DOHH2 (cell line): ENCODE measurements around the gene RPUSD1.

Experiments
- H3F3A ChIP-seq: fragments of 200-600 bp; sonication (generic), shearing (Covaris generic); 2 replicates; pipeline ENCODE4 v1.6.0; 2016; ENCODE audit warnings: antibody characterized with exemption, mild to moderate bottlenecking; ENCODE audit not compliant: control insufficient read depth, insufficient read depth
- H3K27ac ChIP-seq: fragments of 200-600 bp; sonication (generic); 2 replicates; pipeline ENCODE4 v1.5.1; 2014; ENCODE audit warnings: low read depth, mild to moderate bottlenecking, low read length, moderate library complexity
- H3K27me3 ChIP-seq: fragments of 200-600 bp; sonication (generic); 2 replicates; pipeline ENCODE4 v1.6.1; 2014; ENCODE audit warnings: mild to moderate bottlenecking, low read length, mixed read lengths; ENCODE audit not compliant: control insufficient read depth
- H3K36me3 ChIP-seq: fragments of 200-600 bp; sonication (generic); 2 replicates; pipeline ENCODE4 v1.6.1; 2014; ENCODE audit warnings: mild to moderate bottlenecking, low read length, moderate library complexity, mixed read lengths; ENCODE audit not compliant: control insufficient read depth
- H3K4me1 ChIP-seq: fragments of 200-600 bp; sonication (generic); 2 replicates; pipeline ENCODE4 v1.6.1; 2014; ENCODE audit warnings: mild to moderate bottlenecking, low read length, mixed read lengths; ENCODE audit not compliant: control insufficient read depth
- H3K4me2 ChIP-seq: fragments of 200-600 bp; sonication (generic); 2 replicates; pipeline ENCODE4 v1.6.0; 2014; ENCODE audit warnings: mild to moderate bottlenecking, low read length, moderate library complexity
- H3K4me3 ChIP-seq: fragments of 200-600 bp; sonication (generic); 2 replicates; pipeline ENCODE4 v1.5.1; 2014; ENCODE audit warnings: mild to moderate bottlenecking, low read length, mixed read lengths
- H3K79me2 ChIP-seq: fragments of 200-600 bp; sonication (generic); 2 replicates; pipeline ENCODE4 v1.6.1; 2014; ENCODE audit warnings: mild to moderate bottlenecking, low read length, mixed read lengths; ENCODE audit not compliant: control insufficient read depth
- H3K9me2 ChIP-seq: fragments of 200-600 bp; sonication (generic); replicated peaks from 2 replicates; pipeline ENCODE4 v1.6.1; 2014; ENCODE audit warnings: mild to moderate bottlenecking, low read length, mixed read lengths; ENCODE audit not compliant: control insufficient read depth
- H3K9me3 ChIP-seq: fragments of 200-600 bp; sonication (generic); 2 replicates; pipeline ENCODE4 v1.6.1; 2014; ENCODE audit warnings: antibody characterized with exemption, low read length, mixed read lengths; ENCODE audit not compliant: control insufficient read depth, insufficient read depth
- H4K20me1 ChIP-seq: fragments of 200-600 bp; sonication (generic); 2 replicates; pipeline ENCODE4 v1.6.0; 2014; ENCODE audit warnings: low read depth, mild to moderate bottlenecking, antibody characterized with exemption, low read length, moderate library complexity; ENCODE audit not compliant: control insufficient read depth, insufficient read depth
- CTCF ChIP-seq: fragments of 200-600 bp; sonication (generic); IDR thresholded peaks from one replicate; pipeline ENCODE4 v1.5.1; 2014; ENCODE audit warnings: antibody characterized with exemption, mild to moderate bottlenecking, low read depth, low read length; ENCODE audit not compliant: poor library complexity, severe bottlenecking
- EZH2phosphoT487 ChIP-seq: fragments of 200-600 bp; sonication (generic); IDR thresholded peaks from 2 replicates; pipeline ENCODE4 v1.6.1; 2017; ENCODE audit warnings: borderline replicate concordance, mild to moderate bottlenecking, antibody characterized with exemption, low read length, moderate library complexity, mixed read lengths

Gene RPUSD1

GRCh38 chr16:740764-741505 lies 47.2 kb downstream of the RPUSD1 start, which contains the start of gene CIAO3:
Gene CIAO3 (minus strand): TSS chr16:740997. CDS start chr16:740985, 12 bp downstream.
- TF ChIP-seq CTCF, result peak; percentile 87
- TF ChIP-seq EZH2phosphoT487, result no peak
- H4K20me1 ChIP-seq, result no peaks in the 10 kb centered on the region
- peaks cover 33% of the 10 kb centered on the region for H3K79me2 ChIP-seq
- peaks cover 15% of the 10 kb centered on the region for H3F3A ChIP-seq
- peak within 1 kb of the TSS; percentile 100 for H3K27ac ChIP-seq
- H3K36me3 ChIP-seq, result peaks cover 39% of the 10 kb centered on the region
- H3K4me2 ChIP-seq, result peak within 1 kb of the TSS; percentile 100
- no peaks in the 10 kb centered on the region for H3K27me3 ChIP-seq
- no peaks in the 10 kb centered on the region for H3K9me2 ChIP-seq
- H3K9me3 ChIP-seq, result no peaks in the 10 kb centered on the region
- peaks cover 48% of the 10 kb centered on the region for H3K4me1 ChIP-seq
- peak within 1 kb of the TSS; percentile 96 for H3K4me3 ChIP-seq

- Histone ChIP-seq H3K4me1 (peaks cover 54% of the 10 kb centered on the region), H3K27ac (peak overlapping the region; percentile 100), H3K4me2 (peak overlapping the region; percentile 100), H3K9me3 (no peaks in the 10 kb centered on the region), H3K36me3 (peaks cover 44% of the 10 kb centered on the region), H4K20me1 (no peaks in the 10 kb centered on the region), H3K79me2 (peaks cover 38% of the 10 kb centered on the region), H3K4me3 (peak overlapping the region; percentile 96), H3K27me3 (no peaks in the 10 kb centered on the region), H3F3A (peaks cover 15% of the 10 kb centered on the region), H3K9me2 (no peaks in the 10 kb centered on the region)
- no peak for TF ChIP-seq EZH2phosphoT487
- no peak for TF ChIP-seq CTCF
Observed at GRCh38 chr16:740459-740763, 47.8 kb downstream of the RPUSD1 start.

- H3F3A ChIP-seq, result peaks cover 15% of the 10 kb centered on the region
- no peaks in the 10 kb centered on the region for H3K9me3 ChIP-seq
- H3K27me3 ChIP-seq, result no peaks in the 10 kb centered on the region
- peaks cover 55% of the 10 kb centered on the region for H3K4me1 ChIP-seq
- no peaks in the 10 kb centered on the region for H3K9me2 ChIP-seq
- H4K20me1 ChIP-seq, result no peaks in the 10 kb centered on the region
- peaks cover 50% of the 10 kb centered on the region for H3K36me3 ChIP-seq
- TF ChIP-seq CTCF (no peak), EZH2phosphoT487 (no peak)
- peak overlapping the region; percentile 100 for H3K27ac ChIP-seq
- H3K79me2 ChIP-seq, result peaks cover 42% of the 10 kb centered on the region
- peak overlapping the region; percentile 96 for H3K4me3 ChIP-seq
- H3K4me2 ChIP-seq, result peak overlapping the region; percentile 100
Observed at GRCh38 chr16:739560-740458, 48.4 kb downstream of the RPUSD1 start.
